ENCODE data around the gene PRSS38.

DNA sequence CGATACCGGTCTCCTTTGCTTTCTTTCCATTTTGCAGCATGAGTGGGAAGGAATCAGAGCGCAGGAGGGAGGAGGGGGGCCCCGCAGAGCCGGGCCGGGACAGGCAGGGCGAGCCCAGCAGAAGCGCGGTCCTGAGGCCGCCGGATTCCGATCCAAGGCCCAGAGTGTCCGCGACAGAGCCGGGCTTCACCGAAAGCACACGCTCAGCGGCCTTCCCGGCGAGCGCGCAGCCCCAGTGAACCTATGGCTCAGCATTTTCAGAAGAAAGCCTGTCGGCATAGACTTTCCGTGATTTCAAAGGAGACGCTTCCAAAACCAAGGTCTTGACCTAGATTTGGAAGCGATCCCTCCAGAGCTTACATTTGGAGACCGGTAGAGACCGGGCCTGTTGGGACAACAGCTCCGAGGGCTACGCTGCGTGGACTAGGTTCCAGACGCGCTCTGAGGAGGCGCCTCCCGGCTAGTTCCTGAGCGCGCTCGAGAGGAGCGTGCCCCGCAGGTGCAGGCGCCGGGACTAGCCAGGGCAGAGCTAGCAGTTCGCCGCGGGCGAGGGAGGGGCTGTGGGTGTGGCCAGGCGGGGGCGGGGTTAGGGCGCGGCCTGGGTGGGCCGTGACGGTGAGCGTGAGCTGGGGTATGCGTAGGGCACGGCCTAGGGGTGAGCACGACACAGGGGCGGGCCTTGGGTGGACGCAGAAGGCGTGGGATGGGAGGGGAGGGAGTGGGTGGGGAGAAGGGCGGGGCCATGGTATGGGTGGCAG lies 27.8 kb upstream of the PRSS38 start:
- TF ChIP-seq, protein P1, sequence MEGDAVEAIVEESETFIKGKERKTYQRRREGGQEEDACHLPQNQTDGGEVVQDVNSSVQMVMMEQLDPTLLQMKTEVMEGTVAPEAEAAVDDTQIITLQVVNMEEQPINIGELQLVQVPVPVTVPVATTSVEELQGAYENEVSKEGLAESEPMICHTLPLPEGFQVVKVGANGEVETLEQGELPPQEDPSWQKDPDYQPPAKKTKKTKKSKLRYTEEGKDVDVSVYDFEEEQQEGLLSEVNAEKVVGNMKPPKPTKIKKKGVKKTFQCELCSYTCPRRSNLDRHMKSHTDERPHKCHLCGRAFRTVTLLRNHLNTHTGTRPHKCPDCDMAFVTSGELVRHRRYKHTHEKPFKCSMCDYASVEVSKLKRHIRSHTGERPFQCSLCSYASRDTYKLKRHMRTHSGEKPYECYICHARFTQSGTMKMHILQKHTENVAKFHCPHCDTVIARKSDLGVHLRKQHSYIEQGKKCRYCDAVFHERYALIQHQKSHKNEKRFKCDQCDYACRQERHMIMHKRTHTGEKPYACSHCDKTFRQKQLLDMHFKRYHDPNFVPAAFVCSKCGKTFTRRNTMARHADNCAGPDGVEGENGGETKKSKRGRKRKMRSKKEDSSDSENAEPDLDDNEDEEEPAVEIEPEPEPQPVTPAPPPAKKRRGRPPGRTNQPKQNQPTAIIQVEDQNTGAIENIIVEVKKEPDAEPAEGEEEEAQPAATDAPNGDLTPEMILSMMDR (optimal IDR thresholded peaks at IDR 0.05 in 1 of 3, IDR thresholded peaks at IDR 0.05 in 1 of 3, conservative IDR thresholded peaks at IDR 0.05 in 1 of 3; ENCODE audit: extremely low read depth in 1 of 3, insufficient read depth in 2 of 3, low read length in 3 of 3): no peak
- TF ChIP-seq EZH2 (IDR thresholded peaks at IDR 0.05; ENCODE audit: low read length): no peak
